H4 (cell line): ENCODE results near the gene JDP2. TPM values are rescaled to one million over a fixed set of nuclear protein-coding genes. Genes with fewer than 3 reads are reported as not detected.
"Not testable (repeated sequence)": the region's sequence is repeated elsewhere in the genome, so short reads cannot be mapped to it uniquely, and the experiment has no call there.

Experiments
- DNase-seq: peaks from one replicate; pipeline ENCODE4 v3.0.0-alpha.2; 2015; ENCODE audit warnings: low spot score
- total RNA-seq: library from RNA; depleted of rRNA; stranded (reverse); fragments of >200 nt; shearing (Covaris generic); gene quantifications from 2 replicates; pipeline ENCODE4 v1.2.3, GENCODE V29; 2014; rRNA removed

The JDP2 gene, protein sequence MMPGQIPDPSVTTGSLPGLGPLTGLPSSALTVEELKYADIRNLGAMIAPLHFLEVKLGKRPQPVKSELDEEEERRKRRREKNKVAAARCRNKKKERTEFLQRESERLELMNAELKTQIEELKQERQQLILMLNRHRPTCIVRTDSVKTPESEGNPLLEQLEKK
- 17.6 and 31.9 TPM in 2 replicates for total RNA-seq

DNA sequence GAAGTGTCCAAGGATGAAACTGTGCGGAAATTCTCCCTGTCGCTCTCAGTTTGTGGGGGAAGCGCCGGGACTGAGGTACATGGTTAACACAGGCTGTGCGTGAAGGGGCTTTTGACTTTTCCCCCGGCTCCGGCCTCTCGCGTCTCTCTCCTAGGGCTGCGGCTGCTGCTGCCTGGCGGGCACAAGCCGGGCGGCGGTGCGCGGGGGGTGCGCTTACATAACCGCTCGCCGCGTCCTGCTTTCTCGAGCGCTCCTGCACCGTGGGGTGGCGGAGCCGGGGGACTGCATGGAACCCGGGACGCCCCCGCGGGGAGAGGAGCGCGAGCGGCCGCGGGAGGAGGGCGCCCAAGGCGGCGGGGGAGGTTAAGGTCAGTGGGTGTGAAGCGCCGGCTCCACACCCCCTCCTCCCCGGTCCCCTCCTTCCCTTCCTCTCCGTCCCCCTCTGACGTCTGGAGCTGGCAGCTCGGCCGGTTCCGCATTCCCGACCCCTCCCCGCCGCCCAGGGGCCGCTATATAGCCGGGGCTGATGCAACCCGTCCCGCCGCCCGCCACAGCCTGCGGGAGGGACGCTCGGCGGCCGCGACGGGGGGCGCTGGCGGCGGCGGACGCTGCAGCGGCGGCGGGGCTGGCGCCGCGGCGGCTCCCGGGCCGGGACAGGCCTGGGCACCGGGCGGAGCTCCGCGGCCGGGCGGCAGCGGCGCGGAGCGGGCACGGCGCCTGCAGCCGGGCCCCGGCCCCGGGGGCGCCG is at the start of gene JDP2:
TSS of gene JDP2 (plus strand) at position 541 of the 748 bp plus-strand sequence. CDS start 9,899 bp downstream, outside the sequence.
- DNase-seq: peak; percentile 62

DNA sequence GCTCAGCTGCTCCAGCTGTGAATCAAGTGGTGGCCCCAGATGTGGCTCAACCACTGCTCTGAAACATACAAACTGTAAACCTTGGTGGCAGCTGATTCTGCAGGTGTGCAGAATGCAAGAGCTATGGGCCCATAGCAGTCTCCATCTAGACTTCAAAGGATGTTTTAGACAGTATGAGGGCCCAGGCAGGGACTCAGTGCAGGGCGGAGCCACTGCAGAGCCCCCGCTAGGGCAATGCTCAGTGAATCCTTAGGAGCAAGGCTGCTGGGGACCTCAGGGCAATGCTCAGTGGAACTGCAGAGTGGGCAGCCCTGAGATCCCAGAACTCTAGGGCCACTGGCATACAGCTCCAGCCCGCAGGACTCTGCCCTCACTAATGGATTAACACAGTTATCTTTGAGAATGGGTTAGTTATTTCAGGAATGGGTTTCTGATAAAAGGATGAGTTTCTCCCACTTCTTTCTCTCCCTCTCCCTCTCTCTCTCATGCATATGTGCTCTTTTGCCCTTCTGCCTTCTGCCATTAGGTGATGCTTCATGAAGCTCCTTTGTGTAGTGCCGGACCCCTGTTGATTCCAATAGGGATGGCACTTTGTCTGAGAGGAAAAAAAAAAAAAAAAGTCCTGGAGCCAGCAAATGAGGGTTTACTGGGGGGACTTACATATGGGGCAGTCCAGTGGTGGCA is 48.4 kb upstream of the JDP2 start:
- DNase-seq: no peak

DNA sequence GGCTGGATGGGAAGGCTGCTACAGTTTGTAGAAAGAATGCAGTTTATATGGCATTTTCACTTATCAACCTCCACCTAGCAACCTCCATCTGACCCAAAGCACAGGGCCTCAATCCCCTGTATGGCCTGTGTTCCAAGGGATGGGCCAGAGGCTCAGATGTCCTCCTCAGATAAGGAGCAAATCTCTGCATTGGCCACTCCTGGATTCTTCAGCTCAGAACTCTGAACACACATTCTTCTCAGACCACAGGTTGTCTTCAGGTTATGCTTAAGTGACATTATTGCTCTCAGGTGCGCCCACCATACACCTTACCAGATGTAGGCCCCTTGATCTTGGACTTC is 47.9 kb upstream of the JDP2 start:
- DNase-seq: no peak

- no peak for DNase-seq
Measured at GRCh38 chr14:75380656-75381055, 47.2 kb upstream of the JDP2 start.

GRCh38 chr14:75381642-75382041 is 46.2 kb upstream of the JDP2 start:
- no peak for DNase-seq

DNA sequence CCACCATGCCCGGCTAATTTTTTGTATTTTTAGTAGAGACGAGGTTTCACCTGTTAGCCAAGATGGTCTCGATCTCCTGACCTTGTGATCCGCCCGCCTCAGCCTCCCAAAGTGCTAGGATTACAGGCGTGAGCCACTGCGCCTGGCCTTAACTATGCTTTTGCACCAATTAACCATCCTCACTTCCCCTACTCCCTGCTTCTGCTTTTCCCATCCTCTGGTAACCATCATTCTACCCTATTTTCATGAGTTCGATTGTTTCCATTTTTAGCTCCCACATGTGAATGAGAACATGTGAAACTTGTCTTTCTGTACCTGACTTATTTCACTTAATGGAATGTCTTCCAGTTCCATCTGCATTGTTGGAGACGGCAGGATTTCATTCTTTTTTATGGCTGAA is 44.6 kb upstream of the JDP2 start:
- not testable (repeated sequence) for DNase-seq

- DNase-seq: no peak
Measured at GRCh38 chr14:75383721-75384120, 44.1 kb upstream of the JDP2 start.

DNA sequence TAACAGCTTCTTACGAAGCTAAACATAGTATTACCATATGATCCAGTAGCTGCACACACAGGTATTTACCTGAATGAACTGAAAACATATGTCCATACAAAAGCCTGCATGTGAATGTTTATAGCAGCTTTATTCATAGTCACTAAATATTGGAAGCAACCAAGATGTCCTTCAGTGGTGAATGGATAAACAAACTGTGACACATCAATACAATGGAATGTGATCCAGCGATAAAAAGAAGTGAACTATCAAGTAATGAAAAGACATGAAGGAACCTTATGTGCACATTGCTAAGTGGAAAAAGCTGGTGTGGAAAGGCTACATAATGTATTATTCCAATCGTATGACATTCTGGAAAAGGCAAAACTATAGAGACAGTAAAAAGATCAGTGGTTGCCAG is 38.1 kb upstream of the JDP2 start:
- DNase-seq: no peak

- no peak for DNase-seq
Measured at GRCh38 chr14:75390183-75390582, 37.6 kb upstream of the JDP2 start.

DNA sequence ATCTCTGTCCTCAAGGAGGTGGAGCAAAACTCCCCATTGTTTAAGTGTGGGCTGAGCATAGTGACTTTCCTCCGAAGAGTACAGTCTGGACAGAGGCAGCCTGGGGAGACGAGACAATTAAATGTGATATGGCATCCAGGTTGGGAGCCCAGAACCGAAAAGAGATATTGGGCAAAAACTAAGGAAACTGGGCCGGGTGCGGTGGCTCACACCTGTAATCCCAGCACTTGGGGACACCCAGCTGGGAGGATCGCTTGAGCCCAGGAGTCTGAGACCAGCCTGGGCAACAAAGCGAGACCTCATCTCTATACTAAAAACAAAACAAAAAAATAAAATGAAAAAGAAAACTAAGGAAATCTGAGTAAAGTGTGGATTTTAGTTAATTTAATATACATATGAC is 35.9 kb upstream of the JDP2 start:
- no peak for DNase-seq

DNA sequence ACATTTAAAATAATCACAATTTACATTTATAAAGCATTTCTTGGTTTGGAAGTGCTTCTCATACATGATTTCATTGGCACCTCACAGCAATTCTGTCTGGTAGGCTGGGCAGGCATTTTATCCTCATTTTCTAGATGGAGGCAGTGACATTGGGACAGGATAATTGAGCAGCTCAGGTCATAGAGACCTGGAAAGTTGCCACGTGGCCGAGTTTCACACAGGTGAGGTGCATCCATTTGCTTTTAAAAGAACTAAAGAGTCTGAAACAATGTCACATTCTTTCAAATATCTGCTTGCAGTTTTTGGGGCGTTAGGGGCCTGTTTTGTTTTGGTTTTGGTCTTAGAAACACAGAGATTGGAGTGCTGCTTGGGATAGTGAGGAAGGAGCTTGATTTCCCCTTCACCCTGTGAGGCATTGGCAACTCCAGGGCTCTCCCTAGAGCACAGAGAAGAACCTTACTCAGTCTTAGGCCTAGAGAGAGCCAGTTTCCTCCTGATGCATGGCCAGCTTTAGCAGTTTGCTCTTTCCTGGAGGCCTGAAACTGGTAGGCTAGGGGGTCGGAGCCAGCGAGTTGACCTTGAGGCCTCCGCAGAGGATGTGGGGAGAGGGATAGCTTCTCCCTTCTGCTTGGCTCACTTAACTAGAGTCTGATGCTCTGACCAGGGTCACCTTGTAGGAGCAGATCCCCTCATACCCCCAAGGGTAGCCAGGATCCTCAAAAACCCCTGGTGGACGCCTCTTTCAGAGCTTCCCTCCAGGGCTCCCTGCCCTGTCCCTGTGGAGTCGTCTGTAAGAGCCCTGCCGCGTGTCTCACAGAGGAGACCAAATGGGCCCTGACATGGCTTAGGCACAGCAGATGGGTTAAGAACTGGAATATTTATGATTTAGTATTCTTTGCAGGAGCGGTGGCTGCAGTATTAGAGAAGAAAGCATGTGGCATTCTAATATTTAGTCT is 34.9 kb upstream of the JDP2 start:
- DNase-seq: no peak

DNA sequence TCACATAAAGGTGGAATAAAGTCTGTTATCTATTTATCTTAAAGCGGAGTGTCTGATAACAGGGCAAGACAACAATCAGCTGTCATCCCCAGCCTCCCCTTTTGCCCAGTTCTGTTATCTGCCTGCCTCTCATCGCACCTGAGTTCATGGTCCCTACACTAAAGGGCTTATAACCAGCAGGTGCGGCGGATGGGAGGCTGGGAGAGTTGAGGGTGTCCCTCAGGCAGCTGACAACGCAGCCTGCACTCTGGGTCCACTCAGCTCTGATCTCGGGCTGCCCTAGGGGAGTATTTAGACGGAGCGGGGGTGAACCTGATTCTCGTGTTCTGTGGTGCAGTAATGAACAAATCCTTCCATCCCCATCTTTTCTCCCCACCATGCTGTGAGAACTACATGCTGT is 34.0 kb upstream of the JDP2 start:
- no peak for DNase-seq

GRCh38 chr14:75395862-75396261 is 32.0 kb upstream of the JDP2 start:
- DNase-seq: no peak

DNA sequence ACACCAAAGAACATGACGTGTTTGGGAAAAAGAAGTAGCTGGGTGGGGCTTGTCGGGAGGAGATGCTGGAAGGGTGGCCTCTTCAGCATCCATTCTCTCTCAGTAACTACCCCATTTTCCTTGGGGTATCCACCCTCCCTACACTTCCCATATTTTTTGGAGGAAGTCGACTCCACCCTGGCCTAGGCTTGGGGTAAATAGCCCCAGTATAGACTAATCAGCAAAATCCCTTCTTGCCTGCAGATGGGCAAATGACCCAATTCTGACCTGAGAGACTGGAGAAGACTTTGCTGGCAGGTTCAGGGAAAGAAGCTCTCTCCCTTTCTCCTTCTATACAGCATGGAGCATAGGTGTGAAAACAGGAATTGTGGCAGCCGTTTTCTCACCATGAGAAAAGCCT is 28.5 kb upstream of the JDP2 start:
- no peak for DNase-seq

- DNase-seq: peak; percentile 94
Measured at GRCh38 chr14:75399843-75400775, 27.7 kb upstream of the JDP2 start.

- DNase-seq: no peak
Measured at GRCh38 chr14:75401361-75401760, 26.5 kb upstream of the JDP2 start.

DNA sequence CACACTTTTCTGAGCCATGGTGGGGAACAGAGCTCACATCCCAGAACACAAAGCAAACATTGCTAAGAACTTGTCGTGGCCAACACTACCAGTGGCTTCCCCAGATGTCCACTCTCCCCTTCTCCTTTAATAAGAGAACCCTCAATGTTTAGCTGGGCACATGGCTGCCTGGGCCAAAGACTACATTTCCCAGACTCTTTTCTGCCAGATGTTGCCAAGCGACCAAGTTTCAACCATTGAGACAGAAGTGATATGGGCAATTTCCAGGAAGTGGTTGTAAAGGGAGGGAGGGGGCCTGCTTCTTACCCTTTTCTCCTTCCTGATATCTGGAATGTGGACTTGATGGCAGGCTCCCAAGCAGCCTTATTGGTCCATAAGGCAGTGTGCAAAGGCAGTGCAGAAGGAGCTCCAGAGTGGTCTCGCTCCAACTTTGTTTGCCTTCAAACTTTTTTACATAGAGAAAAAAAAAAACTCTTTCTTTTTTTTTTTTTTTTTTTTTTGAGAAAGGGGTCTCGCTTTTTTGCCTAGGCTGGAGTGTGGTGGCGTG is 24.9 kb upstream of the JDP2 start:
- DNase-seq: no peak

- DNase-seq: no peak
Measured at GRCh38 chr14:75404847-75405246, 23.0 kb upstream of the JDP2 start.

DNA sequence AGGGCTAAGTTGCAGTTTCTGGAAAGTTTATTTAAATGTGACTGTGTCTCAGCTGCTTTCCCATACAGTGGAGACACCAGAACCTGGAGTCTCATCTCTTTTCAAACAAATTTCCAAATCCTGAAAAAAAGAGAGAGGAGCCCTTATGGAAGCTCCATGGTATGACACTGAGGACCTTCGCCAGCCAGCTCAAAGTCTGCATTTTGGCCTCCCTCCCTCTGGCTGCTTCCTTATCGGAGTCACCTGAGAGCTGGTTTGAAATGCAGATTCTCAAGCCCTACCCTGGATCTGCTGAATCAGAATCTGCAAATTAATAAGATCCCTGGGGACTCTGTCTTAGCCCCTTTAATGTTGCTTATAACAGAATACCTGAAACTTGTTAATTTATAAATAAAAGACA is 21.7 kb upstream of the JDP2 start:
- DNase-seq: no peak

- DNase-seq: no peak
Measured at GRCh38 chr14:75406856-75407255, 21.0 kb upstream of the JDP2 start.
